PC-3 (cell line): ENCODE measurements around the gene PPFIBP2.

Experiments
- CTCF ChIP-seq: fragments of 300-600 bp; sonication (generic); conservative IDR thresholded peaks from 2 replicates; pipeline ENCODE4 v1.5.1; 2017; ENCODE audit warnings: antibody characterized with exemption, low read depth, mild to moderate bottlenecking, low read length
- EZH2phosphoT487 ChIP-seq: fragments of 300-600 bp; sonication (generic); IDR thresholded peaks from 2 replicates; pipeline ENCODE4 v1.6.1; 2018; ENCODE audit warnings: mild to moderate bottlenecking, antibody characterized with exemption, low read length, borderline replicate concordance

- TF ChIP-seq CTCF (no peak), EZH2phosphoT487 (no peak)
Observed at GRCh38 chr11:7538466-7539454, 25.0 kb downstream of the PPFIBP2 start.
